Mucosa of descending colon (tissue), 3 donors: ENCODE measurements around the gene SLC30A7. TPM values are rescaled to one million over a fixed set of nuclear protein-coding genes. Genes with fewer than 3 reads are reported as not detected.

Experiments
- ATAC-seq: fragments of 200-7000 bp; cut with Tn5 transposase; one replicate; pipeline ENCODE4 v1.9.1; 2020; ENCODE audit warnings: mild to moderate bottlenecking, moderate library complexity
- DNase-seq, 3 donors: peaks; one replicate each; pipeline ENCODE4 v3.0.0-alpha.2; 2020
- H3K36me3 ChIP-seq: fragments of 200-600 bp; one replicate; pipeline ENCODE4 v1.8.0; 2021; ENCODE audit warnings: low read depth, mild to moderate bottlenecking
- H3K4me1 ChIP-seq: fragments of 200-600 bp; one replicate; pipeline ENCODE4 v1.8.0; 2021; ENCODE audit warnings: low read depth, mild to moderate bottlenecking
- H3K4me3 ChIP-seq: fragments of 200-600 bp; one replicate; pipeline ENCODE4 v1.8.0; 2021; ENCODE audit warnings: mild to moderate bottlenecking
- H3K9me3 ChIP-seq: fragments of 200-600 bp; one replicate; pipeline ENCODE4 v1.8.0; 2021; ENCODE audit warnings: mild to moderate bottlenecking
- CTCF ChIP-seq: fragments of 200-600 bp; IDR thresholded peaks from one replicate; pipeline ENCODE4 v1.8.0; 2022; ENCODE audit warnings: antibody characterized with exemption, mild to moderate bottlenecking
- intact Hi-C, 2 donors: fragments of 100-400 bp; cut with DNase I in 1 of 2; cut with micrococcal nuclease in 1 of 2; formaldehyde crosslinking; loops; one replicate each; pipeline versions ENCODE4 v1.11.0 to v1.11.1; 2022; cut with DNase I, micrococcal nuclease
- total RNA-seq, 3 donors: library from RNA; stranded (reverse); fragmentation: NEBNext Ultra II Directional in 2 of 3; extraction: Animal tissue kit (Norgen Biotek cat#: 25700) in 2 of 3; gene quantifications; one replicate each; pipeline versions ENCODE4 v1.2.1 to v1.2.4, GENCODE V29; 2021 to 2023
- donor health status: DM: no; HTN: no; CAD: no; lungs with moderate emphysema.
- donor health status: DM: no; HTN: no; CAD: no.
- donor health status: DM: no; HTN: yes; CAD: no.

Gene SLC30A7
- total RNA-seq, 3 donors from 2014 or later = 27.3 to 37.0 (median 35.7) TPM

GRCh38 chr1:100860397-100860991, 35.4 kb upstream of the SLC30A7 start:
- H3K36me3 ChIP-seq = no peaks in the 10 kb centered on the region
- no peak for ATAC-seq
- no peak overlapping the region for H3K4me3 ChIP-seq
- TF ChIP-seq CTCF = no peak
- intact Hi-C loops = loop anchor here in 1 of 2 donors (10.0 kb wide), 1 partner anchor 256 kb away; no protein-coding TSS in a partner anchor
- no peaks in the 10 kb centered on the region for H3K9me3 ChIP-seq
- no peaks in the 10 kb centered on the region for H3K4me1 ChIP-seq
- DNase-seq = no peak

GRCh38 chr1:100861379-100861778, 34.5 kb upstream of the SLC30A7 start:
- H3K9me3 ChIP-seq = no peaks in the 10 kb centered on the region
- no peak for TF ChIP-seq CTCF
- DNase-seq (no peak), ATAC-seq (no peak)
- H3K36me3 ChIP-seq = no peaks in the 10 kb centered on the region
- H3K4me1 ChIP-seq = no peaks in the 10 kb centered on the region
- H3K4me3 ChIP-seq = no peak overlapping the region
- intact Hi-C loops = loop anchor here in 1 of 2 donors (10.0 kb wide), 1 partner anchor 257 kb away; no protein-coding TSS in a partner anchor

- Histone ChIP-seq H3K9me3 (no peaks in the 10 kb centered on the region), H3K4me3 (no peak overlapping the region), H3K4me1 (no peaks in the 10 kb centered on the region), H3K36me3 (no peaks in the 10 kb centered on the region)
- no peak for ATAC-seq
- no peak for DNase-seq
- no peak for TF ChIP-seq CTCF
- intact Hi-C loops = loop anchor here in 1 of 2 donors (10.0 kb wide), 1 partner anchor 258 kb away; no protein-coding TSS in a partner anchor
These were observed 33.3 kb upstream of the SLC30A7 start for GRCh38 chr1:100862591-100862990.

- DNase-seq = no peak
- H3K9me3 ChIP-seq = no peaks in the 10 kb centered on the region
- H3K4me3 ChIP-seq = no peak overlapping the region
- intact Hi-C loops = loop anchor here (5.0 to 10.0 kb wide), 3 partner anchors 259 to 409 kb away; no protein-coding TSS in a partner anchor
- ATAC-seq = no peak
- no peaks in the 10 kb centered on the region for H3K36me3 ChIP-seq
- no peak for TF ChIP-seq CTCF
- H3K4me1 ChIP-seq = no peaks in the 10 kb centered on the region
These were observed 29.6 kb upstream of the SLC30A7 start for GRCh38 chr1:100866041-100866900.

GRCh38 chr1:100866901-100867206, 29.0 kb upstream of the SLC30A7 start:
- no peak for ATAC-seq
- no peak for TF ChIP-seq CTCF

More at GRCh38 chr1:100866901-100867206, 29.0 kb upstream of the SLC30A7 start:
- DNase-seq = no peak
- intact Hi-C loops = loop anchor here (5.0 to 10.0 kb wide), 3 partner anchors 260 to 410 kb away; no protein-coding TSS in a partner anchor
- Histone ChIP-seq H3K36me3 (no peaks in the 10 kb centered on the region), H3K4me1 (no peaks in the 10 kb centered on the region), H3K4me3 (no peak overlapping the region), H3K9me3 (no peaks in the 10 kb centered on the region)
